AG10803 (cell line): Measurements from ENCODE around the gene TMEM61.

ENCODE experiments used
- DNase-seq: peaks from one replicate; pipeline ENCODE4 v3.0.0; 2010; ENCODE audit warnings: low read depth
- H3K4me3 ChIP-seq: 2 replicates; pipeline ENCODE4 v1.5.1; 2011; ENCODE audit warnings: mild to moderate bottlenecking, low read length, control low read depth
- CTCF ChIP-seq: conservative IDR thresholded peaks from 2 replicates; pipeline ENCODE4 v1.5.1; 2011; ENCODE audit warnings: mild to moderate bottlenecking, low read length, control low read depth, inconsistent platforms

The TMEM61 gene

GRCh38 chr1:54984131-54984842, 3.9 kb downstream of the TMEM61 start:
- H3K4me3 ChIP-seq = no peak overlapping the region
- DNase-seq = no peak
- no peak for TF ChIP-seq CTCF

- H3K4me3 ChIP-seq = no peak overlapping the region
- TF ChIP-seq CTCF = no peak
- DNase-seq = no peak
These were observed 5.1 kb downstream of the TMEM61 start for GRCh38 chr1:54985556-54985955.

GRCh38 chr1:54986025-54986424, 5.6 kb downstream of the TMEM61 start:
- no peak for TF ChIP-seq CTCF
- no peak overlapping the region for H3K4me3 ChIP-seq
- no peak for DNase-seq

- TF ChIP-seq CTCF = no peak
- H3K4me3 ChIP-seq = no peak overlapping the region
- no peak for DNase-seq
These were observed 6.1 kb downstream of the TMEM61 start for GRCh38 chr1:54986533-54986932.

GRCh38 chr1:54987427-54987826, 7.0 kb downstream of the TMEM61 start:
- no peak for TF ChIP-seq CTCF
- H3K4me3 ChIP-seq = no peak overlapping the region
- DNase-seq = no peak

GRCh38 chr1:54987919-54988705, 7.7 kb downstream of the TMEM61 start:
- no peak overlapping the region for H3K4me3 ChIP-seq
- peak; percentile 71 for DNase-seq
- TF ChIP-seq CTCF = no peak

GRCh38 chr1:54988975-54989374, 8.5 kb downstream of the TMEM61 start:
- no peak overlapping the region for H3K4me3 ChIP-seq
- DNase-seq = no peak
- TF ChIP-seq CTCF = no peak
